Measurements from ENCODE around the gene SRSF8. TPM values are rescaled to one million over a fixed set of nuclear protein-coding genes. Genes with fewer than 3 reads are reported as not detected.
A peak's percentile ranks its signal among the peaks of the same experiment; 100 is the strongest.

Gene SRSF8
- total and polyA plus RNA-seq, 9 of the 15 experiments (the other 6 are each of a cell fraction or from before 2014, with no cell fraction given) = 18.0 to 53.4 (median 27.9) TPM

- no peak for TF ChIP-seq TCFL5 (CRISPR knock-in tag; conservative IDR thresholded peaks at IDR 0.05)
- no peak for TF ChIP-seq ETV6 (IDR thresholded peaks at IDR 0.05; ENCODE audit: borderline replicate concordance in 1 of 2, low read depth in 2 of 2, low read length in 1 of 2)
- TF ChIP-seq ETV6 (CRISPR knock-in tag; IDR thresholded peaks at IDR 0.05; ENCODE audit: borderline replicate concordance) = 0 out of 2 replicates have a peak, but pooled peaks have one; percentile 13
- peak; percentile 53; the same call in 1 of the 2 replicates for TF ChIP-seq ZNF24 (IDR thresholded peaks at IDR 0.05)
- TF ChIP-seq SRSF1 (IDR thresholded peaks at IDR 0.05; ENCODE audit: low read depth, low read length) = no peak
- no peak for TF ChIP-seq ZNF561 (CRISPR knock-in tag; conservative IDR thresholded peaks at IDR 0.05)
- TF ChIP-seq ZNF445 (CRISPR knock-in tag; IDR thresholded peaks at IDR 0.05; ENCODE audit: low read depth) = no peak
- peak; percentile 27 for TF ChIP-seq FOSL1 (tag; conservative IDR thresholded peaks at IDR 0.05)
- no peak for TF ChIP-seq RFX5 (IDR thresholded peaks at IDR 0.05; ENCODE audit: low read depth, low read length)
- TF ChIP-seq TEAD4 (IDR thresholded peaks at IDR 0.05; ENCODE audit: low read length) = peak; percentile 46; the same call in 1 of the 2 replicates
- no peak for TF ChIP-seq TEAD4 (CRISPR knock-in tag; IDR thresholded peaks at IDR 0.05; ENCODE audit: borderline replicate concordance)
- no peak for TF ChIP-seq HSF4 (CRISPR knock-in tag; IDR thresholded peaks at IDR 0.05; ENCODE audit: borderline replicate concordance)
- TF ChIP-seq CXXC5 (CRISPR knock-in tag; IDR thresholded peaks at IDR 0.05) = peak; percentile 89
- peak; percentile 76 for TF ChIP-seq KDM5B (IDR thresholded peaks at IDR 0.05; ENCODE audit: insufficient replicate concordance, low read depth, low read length)
- TF ChIP-seq ATF2 (CRISPR knock-in tag; IDR thresholded peaks at IDR 0.05) = no peak
- no peak for TF ChIP-seq MED1 (CRISPR knock-in tag; IDR thresholded peaks at IDR 0.05; ENCODE audit: borderline replicate concordance)
- TF ChIP-seq RUNX1 (IDR thresholded peaks at IDR 0.05; ENCODE audit: low read depth) = 0 out of 2 replicates have a peak, but pooled peaks have one; percentile 37
- peak; percentile 65 for TF ChIP-seq ZBTB9 (CRISPR knock-in tag; IDR thresholded peaks at IDR 0.05)
- 0 out of 2 replicates have a peak, but pooled peaks have one; percentile 35 for TF ChIP-seq ZFP91 (CRISPR knock-in tag; IDR thresholded peaks at IDR 0.05)
- no peak for TF ChIP-seq BCL6 (CRISPR knock-in tag; IDR thresholded peaks at IDR 0.05)
- TF ChIP-seq TAF9B (IDR thresholded peaks at IDR 0.05; ENCODE audit: partially characterized antibody) = peak; percentile 76
- TF ChIP-seq TBP (optimal IDR thresholded peaks at IDR 0.05; ENCODE audit: low read depth, low read length) = no peak
These were observed 521 bp downstream of the SRSF8 start (continued) for GRCh38 chr11:95067039-95067840.
